HepG2 (cell line): ENCODE measurements around the gene TRIM23. TPM values are rescaled to one million over a fixed set of nuclear protein-coding genes. Genes with fewer than 3 reads are reported as not detected.

Source experiments
- ELF1 ChIP-seq: sonication (generic); formaldehyde crosslinking; IDR thresholded peaks from 2 replicates; pipeline ENCODE4 v1.4.0; 2020; ENCODE audit warnings: missing genetic modification reagents
- ERF ChIP-seq: IDR thresholded peaks from 2 replicates; pipeline ENCODE4 v1.6.1; 2018; ENCODE audit warnings: missing biosample characterization, missing genetic modification reagents
- ESRRA ChIP-seq: sonication (generic); formaldehyde crosslinking; IDR thresholded peaks from 2 replicates; pipeline ENCODE4 v1.5.1; 2020; ENCODE audit warnings: mild to moderate bottlenecking, low read depth, missing genetic modification reagents
- FOSL1 ChIP-seq: sonication (generic); formaldehyde crosslinking; IDR thresholded peaks from 2 replicates; pipeline ENCODE4 v1.9.0; 2021; ENCODE audit warnings: missing genetic modification reagents, borderline replicate concordance
- KIAA2018 ChIP-seq: sonication (generic); formaldehyde crosslinking; IDR thresholded peaks from 2 replicates; pipeline ENCODE4 v1.5.0; 2020; ENCODE audit warnings: mild to moderate bottlenecking, missing genetic modification reagents, borderline replicate concordance
- MAFG ChIP-seq: sonication (generic); formaldehyde crosslinking; IDR thresholded peaks from 2 replicates; pipeline ENCODE4 v1.5.1; 2020; ENCODE audit warnings: mild to moderate bottlenecking, missing genetic modification reagents
- RBAK ChIP-seq: sonication (generic); formaldehyde crosslinking; IDR thresholded peaks from 2 replicates; pipeline ENCODE4 v1.5.1; 2020; ENCODE audit warnings: mild to moderate bottlenecking, missing genetic modification reagents
- SIX4 ChIP-seq: sonication (generic); formaldehyde crosslinking; IDR thresholded peaks from 2 replicates; pipeline ENCODE4 v1.4.0; 2020; ENCODE audit warnings: missing genetic modification reagents
- SNRNP70 ChIP-seq: fragments of 200-400 bp; formaldehyde crosslinking; IDR thresholded peaks from 2 replicates; pipeline ENCODE4 v1.6.1; 2017; ENCODE audit warnings: mild to moderate bottlenecking, low read depth, low read length, moderate library complexity
- THRA ChIP-seq: sonication (generic); formaldehyde crosslinking; IDR thresholded peaks from 2 replicates; pipeline ENCODE4 v1.4.0; 2020; ENCODE audit warnings: missing genetic modification reagents, borderline replicate concordance
- THYN1 ChIP-seq: sonication (generic); formaldehyde crosslinking; IDR thresholded peaks from 2 replicates; pipeline ENCODE4 v1.8.1; 2023; ENCODE audit warnings: low read depth, mild to moderate bottlenecking, moderate library complexity, missing genetic modification reagents, borderline replicate concordance
- YEATS4 ChIP-seq: sonication (generic); formaldehyde crosslinking; IDR thresholded peaks from 2 replicates; pipeline ENCODE4 v1.4.0; 2020; ENCODE audit warnings: missing genetic modification reagents, borderline replicate concordance
- ZNF234 ChIP-seq: sonication (generic); formaldehyde crosslinking; conservative IDR thresholded peaks from 2 replicates; pipeline ENCODE4 v1.5.1; 2020; ENCODE audit warnings: mild to moderate bottlenecking, missing genetic modification reagents
- ZNF280B ChIP-seq: sonication (generic); formaldehyde crosslinking; IDR thresholded peaks from 2 replicates; pipeline ENCODE4 v1.5.0; 2020; ENCODE audit warnings: missing genetic modification reagents, mild to moderate bottlenecking, borderline replicate concordance
- ZNF333 ChIP-seq: sonication (generic); formaldehyde crosslinking; IDR thresholded peaks from 2 replicates; pipeline ENCODE4 v1.4.0; 2020; ENCODE audit warnings: mild to moderate bottlenecking, missing genetic modification reagents, borderline replicate concordance
- ZNF790 ChIP-seq: sonication (generic); formaldehyde crosslinking; IDR thresholded peaks from 2 replicates; pipeline ENCODE4 v1.8.0; 2022; ENCODE audit warnings: missing genetic modification reagents, mild to moderate bottlenecking, borderline replicate concordance
- ZNF839 ChIP-seq: sonication (generic); formaldehyde crosslinking; IDR thresholded peaks from 2 replicates; pipeline ENCODE4 v1.4.0; 2020; ENCODE audit warnings: missing genetic modification reagents, mild to moderate bottlenecking, borderline replicate concordance
- polyA plus RNA-seq, 8 experiments: library from polyadenylated mRNA; depleted of rRNA in 3 of 8; stranded (reverse) in 7 of 8; unstranded in 1 of 8; fragments of >200 nt; fragmentation: Illumina TruSeq in 4 of 8; extraction: Trizol in 4 of 8; gene quantifications; 2 replicates each; pipeline versions ENCODE4 v1.2.1 to v1.2.3, GENCODE V29; 2011 to 2016; ENCODE audit warnings: low read depth in 4 of 8, missing spikeins in 1 of 8, mixed read lengths in 1 of 8; ENCODE audit not compliant: insufficient read depth in 1 of 8
- total RNA-seq, 5 experiments: library from RNA; depleted of rRNA; stranded (reverse); fragments of >200 nt; fragmentation: Illumina TruSeq; extraction: Trizol; gene quantifications; 2 replicates each; pipeline ENCODE4 v1.2.3, GENCODE V29; 2016; ENCODE audit warnings: low read depth in 1 of 5

Gene TRIM23
- total and polyA plus RNA-seq, 2 of the 13 experiments (the other 11 are each of a cell fraction or from before 2014, with no cell fraction given), result 4.6 to 11.4 TPM

GRCh38 chr5:65562731-65563701 lies 61.1 kb downstream of the TRIM23 start, which contains the start of the genes CENPK and PPWD1 (continued):
- peak; percentile 75 for TF ChIP-seq YEATS4 (CRISPR knock-in tag)
- peak; percentile 85; the same call in 1 of the 2 replicates for TF ChIP-seq ZNF839 (CRISPR knock-in tag)
- no peak for TF ChIP-seq RBAK (CRISPR knock-in tag)
- no peak for TF ChIP-seq THYN1 (CRISPR knock-in tag)
- TF ChIP-seq SIX4 (CRISPR knock-in tag), result no peak
- no peak for TF ChIP-seq SNRNP70
- no peak for TF ChIP-seq ESRRA (CRISPR knock-in tag)
- no peak for TF ChIP-seq ZNF234 (CRISPR knock-in tag)
- peak; percentile 67; the same call in 1 of the 2 replicates for TF ChIP-seq ELF1 (CRISPR knock-in tag)
- TF ChIP-seq ERF, result peak; percentile 36; the same call in 1 of the 2 replicates
- no peak for TF ChIP-seq THRA (CRISPR knock-in tag)
- TF ChIP-seq FOSL1 (CRISPR knock-in tag), result no peak
- TF ChIP-seq ZNF333 (CRISPR knock-in tag), result no peak
- TF ChIP-seq ZNF280B (CRISPR knock-in tag), result peak; percentile 17; the same call in 1 of the 2 replicates
- no peak for TF ChIP-seq KIAA2018 (CRISPR knock-in tag)
- no peak for TF ChIP-seq MAFG (CRISPR knock-in tag)
- TF ChIP-seq ZNF790 (CRISPR knock-in tag), result no peak; the same call in 1 of the 2 replicates
